ENCODE measurements around the gene CALCOCO2. TPM values are rescaled to one million over a fixed set of nuclear protein-coding genes. Genes with fewer than 3 reads are reported as not detected.

CALCOCO2 gene
- total and polyA plus RNA-seq, 4 donors, result 23.0 to 64.9 (median 44.0) TPM

- TF ChIP-seq JUND (IDR thresholded peaks at IDR 0.05) (no peak), MAX (IDR thresholded peaks at IDR 0.05) (no peak), TAF1 (conservative IDR thresholded peaks at IDR 0.05) (no peak), ZBTB33 (IDR thresholded peaks at IDR 0.05) (no peak), SP1 (IDR thresholded peaks at IDR 0.05) (no peak), ATF3 (IDR thresholded peaks at IDR 0.05) (no peak), REST (IDR thresholded peaks at IDR 0.05) (no peak), GABPA (IDR thresholded peaks at IDR 0.05 in 1 of 2, conservative IDR thresholded peaks at IDR 0.05 in 1 of 2) (no peak), HNF4G (IDR thresholded peaks at IDR 0.05) (no peak), EGR1 (IDR thresholded peaks at IDR 0.05; ENCODE audit: low read depth in 2 of 2) (no peak), RAD21 (IDR thresholded peaks at IDR 0.05) (no peak), NR2F2 (IDR thresholded peaks at IDR 0.05) (no peak), HNF4A (conservative IDR thresholded peaks at IDR 0.05) (no peak), CTCF (IDR thresholded peaks at IDR 0.05; ENCODE audit: low read depth, low read length, missing input control) (no peak), RXRA (IDR thresholded peaks at IDR 0.05) (no peak), FOXA1 (IDR thresholded peaks at IDR 0.05) (no peak), FOXA2 (IDR thresholded peaks at IDR 0.05) (no peak), YY1 (IDR thresholded peaks at IDR 0.05) (no peak)
- 81% methylated on average over 3 of the region's 3 CpGs for WGBS
- H3K27ac ChIP-seq (ENCODE audit: low read depth in 1 of 2, low read length in 2 of 2), result peak overlapping the region; percentile 82 to 94
- peaks cover 5 to 21% (median 13%) of the 10 kb centered on the region in 4 donors for H3K36me3 ChIP-seq (ENCODE audit: control insufficient read depth in 4 of 4, insufficient read depth in 3 of 4, low read depth in 1 of 4, low read length in 3 of 4)
- H3K4me3 ChIP-seq (ENCODE audit: low read depth in 1 of 3, low read length in 3 of 3), result no peak overlapping the region
- peaks cover 9 to 35% (median 27%) of the 10 kb centered on the region in 4 donors for H3K4me1 ChIP-seq (ENCODE audit: control insufficient read depth in 4 of 4, insufficient read depth in 4 of 4, low read length in 3 of 4)
- no peak for DNase-seq (ENCODE audit: low spot score)
- no peak overlapping the region for H3K9ac ChIP-seq (ENCODE audit: low read depth in 1 of 2, low read length in 2 of 2)
- no peaks in the 10 kb centered on the region for H3K27me3 ChIP-seq (ENCODE audit: control insufficient read depth in 4 of 4, insufficient read depth in 4 of 4, low read length in 3 of 4)
- no peaks in the 10 kb centered on the region for H3K9me3 ChIP-seq (ENCODE audit: control insufficient read depth in 4 of 4, low read length in 3 of 4)
Observed at GRCh38 chr17:48842746-48843145, 11.9 kb downstream of the CALCOCO2 start.

Measured in liver (tissue), 9 donors.